Measurements from ENCODE around the gene TRHDE.

The TRHDE gene

GRCh38 chr12:72716221-72716620 lies 444.1 kb downstream of the TRHDE start:
- Histone ChIP-seq H3K27ac (ENCODE audit: low read depth, low read length, severe bottlenecking) (no peak overlapping the region), H3K9me3 (ENCODE audit: control insufficient read depth, low read length) (no peaks in the 10 kb centered on the region), H3K4me3 (ENCODE audit: extremely low read depth, insufficient read depth, low read length, poor library complexity, severe bottlenecking) (no peak overlapping the region), H3K36me3 (ENCODE audit: control insufficient read depth, insufficient read depth, low read length) (no peaks in the 10 kb centered on the region), H3K4me1 (ENCODE audit: control insufficient read depth, insufficient read depth, low read length, poor library complexity, severe bottlenecking) (no peaks in the 10 kb centered on the region)
- WGBS, 2 experiments (ENCODE audit: insufficient coverage in 2 of 2), result 85 to 96% methylated on average over 2 of the region's 2 CpGs

- H3K27ac ChIP-seq (ENCODE audit: low read depth, low read length, severe bottlenecking), result no peak overlapping the region
- no CpG with 5 or more reads among the region's 1 CpG for WGBS, 2 experiments (ENCODE audit: insufficient coverage in 2 of 2)
Measured at GRCh38 chr12:72717036-72717435, 444.9 kb downstream of the TRHDE start.

More at GRCh38 chr12:72717036-72717435, 444.9 kb downstream of the TRHDE start:
- Histone ChIP-seq H3K4me3 (ENCODE audit: extremely low read depth, insufficient read depth, low read length, poor library complexity, severe bottlenecking) (no peak overlapping the region), H3K4me1 (ENCODE audit: control insufficient read depth, insufficient read depth, low read length, poor library complexity, severe bottlenecking) (no peaks in the 10 kb centered on the region), H3K36me3 (ENCODE audit: control insufficient read depth, insufficient read depth, low read length) (no peaks in the 10 kb centered on the region), H3K9me3 (ENCODE audit: control insufficient read depth, low read length) (no peaks in the 10 kb centered on the region)

Data from mesodermal cell (in vitro differentiated cells).